Activated CD4-positive, alpha-beta T cell treated with anti-CD3 and anti-CD28 coated beads, Interleukin-2, Interleukin-4, amounts not matched to agents 100 ng/mL and 50 ng/mL, durations not matched to agents 16 hours and 8 hours (primary cell): ENCODE measurements around the gene CELF4.

Experiments used
- DNase-seq: peaks from one replicate; pipeline ENCODE4 v3.0.0-alpha.2; 2020; ENCODE audit warnings: low spot score

CELF4 gene

DNA sequence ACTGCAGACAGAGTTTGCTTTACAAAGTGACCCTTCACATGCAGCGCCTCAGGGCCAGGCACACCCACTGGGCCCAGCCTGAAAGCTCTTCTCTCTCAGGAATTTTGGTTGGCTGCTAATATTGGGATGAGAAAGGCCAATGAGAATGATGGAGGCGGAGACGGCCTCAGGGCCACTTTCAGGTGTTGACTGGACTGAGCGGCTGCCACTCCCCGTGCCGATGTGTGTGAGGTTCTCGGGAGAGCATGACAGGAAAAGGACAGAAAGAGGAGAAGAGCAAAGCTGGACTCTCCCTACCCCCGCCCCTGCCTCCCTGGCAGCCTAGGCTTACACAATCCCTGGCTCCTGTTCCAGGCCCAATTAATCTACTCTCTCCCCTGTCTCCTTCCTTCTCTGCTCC is 155.7 kb downstream of the CELF4 start:
- DNase-seq, result no peak

GRCh38 chr18:37408676-37409265 is 156.8 kb downstream of the CELF4 start:
- no peak for DNase-seq

GRCh38 chr18:37407571-37407970 is 158.0 kb downstream of the CELF4 start:
- DNase-seq, result no peak

- DNase-seq, result no peak
These were observed 159.8 kb downstream of the CELF4 start for GRCh38 chr18:37405772-37406171.

GRCh38 chr18:37405229-37405628 is 160.4 kb downstream of the CELF4 start:
- DNase-seq, result no peak

- DNase-seq, result no peak
These were observed 161.8 kb downstream of the CELF4 start for GRCh38 chr18:37403788-37404187.

GRCh38 chr18:37403100-37403781 is 162.4 kb downstream of the CELF4 start:
- DNase-seq, result no peak

DNA sequence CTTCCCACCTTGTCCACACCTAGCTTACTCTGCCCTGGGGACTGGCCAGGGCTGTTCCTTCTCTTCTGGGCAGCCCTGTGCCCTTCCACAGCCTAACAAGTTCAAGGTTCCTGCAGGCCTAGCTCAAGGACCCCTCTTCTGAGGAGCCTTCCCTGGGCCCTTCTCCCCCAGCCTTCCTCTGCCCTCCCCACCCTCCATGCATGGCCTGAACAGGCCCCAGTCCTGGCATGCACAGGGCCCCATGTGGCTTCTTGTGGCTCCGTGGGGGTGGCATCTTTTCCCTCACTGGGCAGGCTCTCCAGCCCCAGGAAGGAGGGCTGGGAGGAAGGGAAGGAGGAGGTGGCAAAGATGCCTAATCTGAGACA is 162.9 kb downstream of the CELF4 start:
- DNase-seq, result no peak

- no peak for DNase-seq
These were observed 164.8 kb downstream of the CELF4 start for GRCh38 chr18:37400802-37401201.

- DNase-seq, result no peak
These were observed 167.2 kb downstream of the CELF4 start for GRCh38 chr18:37398248-37398920.

GRCh38 chr18:37397814-37398213 is 167.8 kb downstream of the CELF4 start:
- no peak for DNase-seq

DNA sequence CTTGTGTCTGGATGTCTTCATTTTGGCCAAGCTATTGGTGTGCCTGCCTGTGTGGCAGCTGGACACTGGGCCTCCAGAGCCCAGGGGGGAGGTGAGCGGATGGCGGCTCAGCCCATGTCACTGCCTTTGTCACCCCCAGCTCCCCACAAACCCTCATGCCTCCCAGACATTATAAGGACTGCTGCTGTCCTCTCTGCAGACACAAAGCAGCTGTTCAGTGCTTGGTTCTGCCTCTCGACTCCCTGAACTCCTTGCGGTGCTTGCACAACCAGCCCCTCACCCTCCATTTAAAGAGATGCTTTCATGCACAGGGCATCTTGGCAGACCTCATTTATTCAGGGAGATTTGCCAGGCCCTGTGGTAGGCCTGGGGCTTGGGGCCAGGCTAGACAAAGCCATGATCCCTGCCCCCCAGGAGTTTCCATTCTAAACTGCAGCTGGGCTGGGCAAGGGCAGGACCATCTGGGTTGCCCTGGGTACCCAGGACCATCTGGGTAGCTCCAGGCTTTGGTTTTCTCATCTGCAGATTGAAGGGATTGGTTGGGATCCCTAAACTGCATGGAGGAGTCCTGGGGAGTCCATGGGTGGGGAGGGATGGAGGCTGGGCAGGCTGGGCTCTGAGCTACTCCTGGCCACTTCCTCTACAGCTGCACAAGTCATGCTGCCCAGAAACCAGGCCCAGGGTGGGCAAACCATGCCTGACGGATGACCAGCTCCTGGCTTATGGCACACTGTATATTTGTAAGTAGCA is 168.5 kb downstream of the CELF4 start:
- no peak for DNase-seq

- no peak for DNase-seq
These were observed 170.0 kb downstream of the CELF4 start for GRCh38 chr18:37395631-37396030.

DNA sequence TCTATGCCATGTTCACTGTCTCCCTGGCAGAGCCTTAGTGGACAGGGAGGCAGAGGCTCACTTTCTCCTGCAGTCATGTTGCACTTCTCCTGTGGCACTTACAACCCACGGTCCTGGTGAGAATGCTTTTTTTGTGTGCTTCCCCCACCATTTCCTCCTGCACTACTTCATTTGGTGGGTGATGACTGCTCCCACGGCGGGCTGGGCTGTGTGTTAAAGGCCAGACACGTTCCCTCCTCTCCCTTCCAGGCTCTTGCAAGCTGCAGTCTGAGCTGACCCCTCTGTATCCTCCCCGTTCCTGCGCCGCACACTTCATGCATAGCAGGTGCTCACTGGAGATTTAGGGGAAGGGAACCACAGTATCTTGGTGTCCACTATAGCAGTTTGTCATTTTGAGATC is 170.5 kb downstream of the CELF4 start:
- no peak for DNase-seq

DNA sequence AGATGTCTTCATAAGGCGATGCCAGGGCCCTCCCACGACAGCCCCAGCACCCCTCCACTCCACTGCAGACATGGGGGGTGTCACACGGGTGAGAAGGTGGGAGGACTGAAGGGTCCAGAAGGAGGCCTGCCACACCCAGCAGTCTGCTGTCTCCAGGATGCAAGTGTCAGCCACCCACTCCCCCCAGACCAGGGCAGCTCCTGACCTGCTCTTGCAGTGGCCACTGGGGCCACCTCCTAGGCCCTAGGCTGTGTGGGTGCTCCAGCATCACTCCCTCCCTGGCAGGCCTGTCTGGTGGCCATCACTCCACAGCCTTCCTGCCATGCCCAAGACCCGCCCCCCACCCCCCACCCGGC is 171.0 kb downstream of the CELF4 start:
- no peak for DNase-seq

GRCh38 chr18:37393945-37394609 is 171.5 kb downstream of the CELF4 start:
- DNase-seq, result no peak

- DNase-seq, result no peak
These were observed 172.3 kb downstream of the CELF4 start for GRCh38 chr18:37393221-37393827.

DNA sequence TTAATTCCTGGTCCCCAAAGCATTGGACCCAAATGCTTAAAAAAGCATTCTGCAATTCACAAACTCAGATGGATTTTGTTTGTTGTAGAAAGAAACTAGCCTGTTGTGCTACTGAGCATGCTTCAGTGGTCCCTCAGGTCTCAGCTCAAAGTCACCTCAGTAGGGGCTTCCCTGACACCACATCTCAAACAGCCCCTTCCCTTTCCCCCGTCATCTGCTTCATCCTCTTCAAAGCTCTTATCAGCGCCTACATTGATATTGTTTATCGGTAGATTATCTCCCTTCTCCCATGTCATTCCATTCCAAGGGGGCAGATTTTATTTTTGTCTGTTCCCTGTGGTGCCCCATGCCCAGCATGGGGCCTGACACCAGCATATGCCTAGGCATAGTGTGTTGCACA is 172.9 kb downstream of the CELF4 start:
- no peak for DNase-seq

DNA sequence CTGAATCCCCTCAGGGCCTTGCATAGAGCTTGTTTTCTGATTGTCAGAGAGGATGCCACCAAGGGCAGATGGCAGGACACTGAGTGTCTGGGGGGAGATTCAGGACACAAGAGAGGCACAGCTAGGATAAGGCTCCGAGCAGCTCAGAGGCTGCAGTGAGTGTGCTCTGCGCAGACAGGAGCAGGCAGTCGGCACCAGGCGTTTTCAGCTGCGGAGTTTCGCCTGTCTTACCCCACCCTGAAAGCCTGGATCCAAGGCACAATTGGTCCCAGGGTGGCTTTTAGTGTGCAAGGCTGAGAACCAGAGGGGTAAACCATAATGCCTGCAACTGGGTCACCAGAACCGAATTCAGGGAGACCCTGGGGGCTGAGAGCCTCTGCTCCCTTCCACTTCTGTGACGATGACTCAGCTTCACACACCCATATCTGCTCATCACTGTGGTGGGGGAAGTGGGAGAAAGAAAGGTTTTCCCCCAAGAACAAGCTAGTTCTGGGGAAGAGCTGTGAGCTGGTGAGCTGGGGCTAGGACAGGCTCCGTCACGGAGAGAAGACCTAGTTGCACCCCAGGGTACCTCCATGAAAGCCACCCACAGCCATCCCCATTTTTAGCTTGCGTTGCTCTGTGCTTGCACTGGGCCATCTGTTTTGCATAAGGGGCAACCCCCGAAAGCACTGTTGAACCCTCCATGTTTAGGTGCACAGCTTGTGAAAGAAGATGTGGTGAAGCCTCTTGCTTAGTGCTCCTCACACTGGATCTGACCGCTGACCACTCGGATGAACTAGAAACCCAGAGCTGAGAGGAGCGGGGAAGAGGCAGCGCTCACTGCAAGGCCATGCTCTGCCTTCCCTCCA is 173.7 kb downstream of the CELF4 start:
- no peak for DNase-seq

DNA sequence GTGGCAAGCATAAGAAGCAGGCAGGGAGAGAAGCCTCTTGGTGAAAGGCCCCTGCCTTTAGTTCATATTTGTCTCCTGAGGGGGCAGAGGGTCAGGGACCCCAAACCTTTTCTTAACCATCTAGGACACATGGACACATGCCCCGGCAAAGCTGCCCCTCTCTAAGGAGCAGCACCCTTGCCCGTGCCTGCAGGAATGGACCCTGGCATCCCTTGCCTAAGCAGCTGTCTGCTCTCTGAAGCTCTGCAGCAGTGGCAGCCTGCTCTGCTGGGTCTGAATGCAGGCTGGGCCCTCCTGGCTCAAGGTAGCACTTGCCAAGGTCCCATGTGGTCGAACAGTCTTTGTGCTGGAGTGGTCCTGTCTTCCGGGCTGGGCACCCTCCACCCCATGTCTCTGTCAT is 174.4 kb downstream of the CELF4 start:
- DNase-seq, result no peak

- no peak for DNase-seq
These were observed 174.9 kb downstream of the CELF4 start for GRCh38 chr18:37390687-37391086.
